ENCODE results near the gene CPSF7.

GRCh38 chr11:61380884-61381283, 48.9 kb downstream of the CPSF7 start:
- TF ChIP-seq CTCF (IDR thresholded peaks at IDR 0.05; ENCODE audit: poor library complexity) (no peak), EZH2 (IDR thresholded peaks at IDR 0.05; ENCODE audit: borderline replicate concordance) (no peak)

Measured in hepatocyte (in vitro differentiated cells).